ENCODE measurements around the gene ULK4.

GRCh38 chr3:41508063-41508696, 453.7 kb downstream of the ULK4 start:
- TF ChIP-seq RCOR1 (IDR thresholded peaks at IDR 0.05; ENCODE audit: low read length) (no peak), CTCF (IDR thresholded peaks at IDR 0.05) (peak; percentile 21; the same call in 1 of the 2 replicates)
